ENCODE results near the gene MYH4.

The MYH4 gene

GRCh38 chr17:10421211-10421610 lies 48.1 kb downstream of the MYH4 start:
- H3K27me3 ChIP-seq (ENCODE audit: control insufficient read depth, insufficient read depth, low read length), result no peaks in the 10 kb centered on the region
- H3K27ac ChIP-seq (ENCODE audit: low read depth, low read length), result no peak overlapping the region
- H3K9ac ChIP-seq (ENCODE audit: low read length), result no peak overlapping the region
- no peaks in the 10 kb centered on the region for H3K36me3 ChIP-seq (ENCODE audit: control insufficient read depth, insufficient read depth, low read length)
- peaks cover 6% of the 10 kb centered on the region; the same call in 1 of the 2 replicates for H3K4me1 ChIP-seq (ENCODE audit: control insufficient read depth, insufficient read depth, low read length)
- H3K4me3 ChIP-seq (ENCODE audit: low read depth, low read length), result no peak overlapping the region
- H3K9me3 ChIP-seq (ENCODE audit: control insufficient read depth, insufficient read depth, low read depth, low read length), result no peaks in the 10 kb centered on the region

GRCh38 chr17:10420811-10421210 lies 48.5 kb downstream of the MYH4 start:
- Histone ChIP-seq H3K4me1 (ENCODE audit: control insufficient read depth, insufficient read depth, low read length) (peaks cover 6% of the 10 kb centered on the region; the same call in 1 of the 2 replicates), H3K4me3 (ENCODE audit: low read depth, low read length) (no peak overlapping the region), H3K9ac (ENCODE audit: low read length) (no peak overlapping the region), H3K9me3 (ENCODE audit: control insufficient read depth, insufficient read depth, low read depth, low read length) (no peaks in the 10 kb centered on the region), H3K36me3 (ENCODE audit: control insufficient read depth, insufficient read depth, low read length) (no peaks in the 10 kb centered on the region), H3K27me3 (ENCODE audit: control insufficient read depth, insufficient read depth, low read length) (no peaks in the 10 kb centered on the region), H3K27ac (ENCODE audit: low read depth, low read length) (no peak overlapping the region)

DNA sequence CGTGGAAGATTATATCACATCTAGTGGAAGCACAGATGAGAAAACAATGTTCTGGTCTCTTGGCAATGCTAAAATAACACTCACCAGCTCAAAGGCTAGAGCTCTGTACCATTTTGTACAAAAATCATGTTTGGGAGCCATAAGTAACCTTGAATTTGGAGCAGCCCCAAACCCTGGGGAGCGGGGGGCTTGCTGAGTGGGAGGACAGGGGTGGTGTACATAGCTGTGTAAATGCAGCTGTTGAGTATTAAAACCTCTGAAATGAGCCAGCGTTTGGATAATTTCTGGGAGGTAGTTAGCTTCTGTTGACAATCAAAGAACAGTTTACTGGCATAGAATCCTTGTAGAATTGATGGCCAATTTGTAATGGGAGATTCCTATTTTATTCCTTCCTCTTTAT lies 51.9 kb downstream of the MYH4 start:
- Histone ChIP-seq H3K27me3 (ENCODE audit: control insufficient read depth, insufficient read depth, low read length) (no peaks in the 10 kb centered on the region), H3K4me3 (ENCODE audit: low read depth, low read length) (no peak overlapping the region), H3K4me1 (ENCODE audit: control insufficient read depth, insufficient read depth, low read length) (peaks cover 6% of the 10 kb centered on the region; the same call in 1 of the 2 replicates), H3K36me3 (ENCODE audit: control insufficient read depth, insufficient read depth, low read length) (no peaks in the 10 kb centered on the region), H3K27ac (ENCODE audit: low read depth, low read length) (no peak overlapping the region), H3K9ac (ENCODE audit: low read length) (no peak overlapping the region), H3K9me3 (ENCODE audit: control insufficient read depth, insufficient read depth, low read depth, low read length) (no peaks in the 10 kb centered on the region)

DNA sequence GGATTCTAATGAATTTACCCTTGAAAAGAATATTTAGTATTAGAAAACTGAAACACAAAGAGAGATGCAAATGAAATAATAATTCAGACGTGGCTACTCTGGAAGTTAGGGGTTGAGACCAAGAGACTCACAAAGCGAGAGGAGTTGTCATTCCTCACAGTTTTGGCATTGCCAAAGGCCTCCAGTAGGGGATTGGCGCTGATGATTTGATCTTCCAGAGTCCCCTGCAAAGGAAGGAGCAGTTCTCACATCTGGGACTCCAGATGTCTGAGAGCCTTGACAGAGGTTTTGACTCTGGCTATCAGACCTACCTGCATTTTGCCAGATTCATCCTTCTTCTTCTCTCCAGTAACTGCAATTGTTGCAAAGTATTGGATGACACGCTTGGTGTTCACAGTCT lies 54.2 kb downstream of the MYH4 start:
- Histone ChIP-seq H3K4me1 (ENCODE audit: control insufficient read depth, insufficient read depth, low read length) (peaks cover 6% of the 10 kb centered on the region; the same call in 1 of the 2 replicates), H3K27ac (ENCODE audit: low read depth, low read length) (no peak overlapping the region), H3K4me3 (ENCODE audit: low read depth, low read length) (no peak overlapping the region), H3K27me3 (ENCODE audit: control insufficient read depth, insufficient read depth, low read length) (no peaks in the 10 kb centered on the region), H3K36me3 (ENCODE audit: control insufficient read depth, insufficient read depth, low read length) (no peaks in the 10 kb centered on the region), H3K9ac (ENCODE audit: low read length) (no peak overlapping the region), H3K9me3 (ENCODE audit: control insufficient read depth, insufficient read depth, low read depth, low read length) (no peaks in the 10 kb centered on the region)

GRCh38 chr17:10403589-10403988 lies 65.8 kb downstream of the MYH4 start:
- Histone ChIP-seq H3K36me3 (ENCODE audit: control insufficient read depth, insufficient read depth, low read length) (no peaks in the 10 kb centered on the region), H3K27ac (ENCODE audit: low read depth, low read length) (no peak overlapping the region), H3K9me3 (ENCODE audit: control insufficient read depth, insufficient read depth, low read depth, low read length) (no peaks in the 10 kb centered on the region), H3K9ac (ENCODE audit: low read length) (no peak overlapping the region), H3K4me1 (ENCODE audit: control insufficient read depth, insufficient read depth, low read length) (no peaks in the 10 kb centered on the region), H3K4me3 (ENCODE audit: low read depth, low read length) (no peak overlapping the region), H3K27me3 (ENCODE audit: control insufficient read depth, insufficient read depth, low read length) (no peaks in the 10 kb centered on the region)

DNA sequence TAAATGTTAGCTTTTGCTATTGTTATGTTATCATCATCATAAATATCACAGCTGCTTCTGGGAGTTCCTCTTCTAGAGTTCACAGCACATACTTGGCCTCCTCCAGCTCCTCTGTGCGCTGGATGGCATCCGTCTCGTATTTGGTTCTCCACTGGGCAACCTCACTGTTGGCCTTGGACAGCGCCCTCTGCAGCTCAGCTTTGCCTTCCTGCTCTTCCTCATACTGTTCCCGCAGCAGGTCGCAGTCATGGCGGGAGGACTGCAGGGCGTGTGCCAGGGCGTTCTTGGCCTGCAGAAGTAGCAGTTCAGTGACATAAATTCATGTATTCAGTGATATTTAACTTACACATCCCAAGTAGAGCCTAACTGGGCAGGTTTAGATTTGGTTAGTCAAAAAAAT lies 71.0 kb downstream of the MYH4 start:
- Histone ChIP-seq H3K27me3 (ENCODE audit: control insufficient read depth, insufficient read depth, low read length) (no peaks in the 10 kb centered on the region), H3K9me3 (ENCODE audit: control insufficient read depth, insufficient read depth, low read depth, low read length) (no peaks in the 10 kb centered on the region), H3K4me3 (ENCODE audit: low read depth, low read length) (no peak overlapping the region), H3K36me3 (ENCODE audit: control insufficient read depth, insufficient read depth, low read length) (no peaks in the 10 kb centered on the region), H3K27ac (ENCODE audit: low read depth, low read length) (no peak overlapping the region), H3K4me1 (ENCODE audit: control insufficient read depth, insufficient read depth, low read length) (no peaks in the 10 kb centered on the region), H3K9ac (ENCODE audit: low read length) (no peak overlapping the region)

- no peak overlapping the region for H3K4me3 ChIP-seq (ENCODE audit: low read depth, low read length)
- H3K27ac ChIP-seq (ENCODE audit: low read depth, low read length), result no peak overlapping the region
- no peaks in the 10 kb centered on the region for H3K27me3 ChIP-seq (ENCODE audit: control insufficient read depth, insufficient read depth, low read length)
- H3K36me3 ChIP-seq (ENCODE audit: control insufficient read depth, insufficient read depth, low read length), result no peaks in the 10 kb centered on the region
- no peaks in the 10 kb centered on the region for H3K4me1 ChIP-seq (ENCODE audit: control insufficient read depth, insufficient read depth, low read length)
- no peak overlapping the region for H3K9ac ChIP-seq (ENCODE audit: low read length)
- no peaks in the 10 kb centered on the region for H3K9me3 ChIP-seq (ENCODE audit: control insufficient read depth, insufficient read depth, low read depth, low read length)
Measured at GRCh38 chr17:10396524-10397163, 72.7 kb downstream of the MYH4 start.

GRCh38 chr17:10394201-10394887 lies 75.0 kb downstream of the MYH4 start:
- Histone ChIP-seq H3K27ac (ENCODE audit: low read depth, low read length) (no peak overlapping the region), H3K36me3 (ENCODE audit: control insufficient read depth, insufficient read depth, low read length) (no peaks in the 10 kb centered on the region), H3K9me3 (ENCODE audit: control insufficient read depth, insufficient read depth, low read depth, low read length) (no peaks in the 10 kb centered on the region), H3K9ac (ENCODE audit: low read length) (no peak overlapping the region), H3K4me1 (ENCODE audit: control insufficient read depth, insufficient read depth, low read length) (no peaks in the 10 kb centered on the region), H3K4me3 (ENCODE audit: low read depth, low read length) (no peak overlapping the region), H3K27me3 (ENCODE audit: control insufficient read depth, insufficient read depth, low read length) (no peaks in the 10 kb centered on the region)

Measured in HUES6 (cell line).